Loucy (cell line): ENCODE data around the gene C19orf67.

Source experiments
- H2AFZ ChIP-seq: fragments of 200-600 bp; sonication (generic); 2 replicates; pipeline ENCODE4 v1.6.0; 2016; ENCODE audit warnings: antibody characterized with exemption, mild to moderate bottlenecking, low read length, moderate library complexity
- H3F3A ChIP-seq: fragments of 200-600 bp; 2 replicates; pipeline ENCODE4 v1.6.0; 2016; ENCODE audit warnings: antibody characterized with exemption, low read depth, mild to moderate bottlenecking
- H3K27me3 ChIP-seq: fragments of 200-600 bp; sonication (generic); 2 replicates; pipeline ENCODE4 v1.6.1; 2014; ENCODE audit warnings: low read length, mild to moderate bottlenecking; ENCODE audit not compliant: insufficient read depth, poor library complexity, severe bottlenecking
- H3K36me3 ChIP-seq: fragments of 200-600 bp; sonication (generic); 2 replicates; pipeline ENCODE4 v1.6.1; 2016; ENCODE audit warnings: low read length; ENCODE audit not compliant: insufficient read depth
- H3K4me1 ChIP-seq: fragments of 200-600 bp; sonication (generic); 2 replicates; pipeline ENCODE4 v1.5.1; 2014; ENCODE audit warnings: low read length, mild to moderate bottlenecking; ENCODE audit not compliant: insufficient read depth, poor library complexity, severe bottlenecking
- H3K4me2 ChIP-seq: fragments of 200-600 bp; sonication (generic); 2 replicates; pipeline ENCODE4 v1.6.0; 2014; ENCODE audit warnings: antibody characterized with exemption, low read length, low read depth, mild to moderate bottlenecking; ENCODE audit not compliant: poor library complexity, severe bottlenecking
- H3K4me3 ChIP-seq: fragments of 200-600 bp; sonication (generic); 2 replicates; pipeline ENCODE4 v1.5.1; 2014; ENCODE audit warnings: low read length, mild to moderate bottlenecking, mixed read lengths; ENCODE audit not compliant: poor library complexity, severe bottlenecking
- H3K79me2 ChIP-seq: fragments of 200-600 bp; sonication (generic); 2 replicates; pipeline ENCODE4 v1.6.1; 2014; ENCODE audit warnings: low read length; ENCODE audit not compliant: insufficient read depth
- H3K9ac ChIP-seq: fragments of 200-600 bp; sonication (generic); 2 replicates; pipeline ENCODE4 v1.6.0; 2014; ENCODE audit warnings: mild to moderate bottlenecking, low read depth, low read length, moderate library complexity; ENCODE audit not compliant: poor library complexity, severe bottlenecking
- H3K9me2 ChIP-seq: fragments of 200-600 bp; sonication (generic); replicated peaks from 2 replicates; pipeline ENCODE4 v1.6.1; 2016; ENCODE audit warnings: low read depth, low read length, mixed read lengths
- H3K9me3 ChIP-seq: fragments of 200-600 bp; sonication (generic); 2 replicates; pipeline ENCODE4 v1.6.1; 2014; ENCODE audit warnings: mild to moderate bottlenecking, antibody characterized with exemption, low read length, low read depth; ENCODE audit not compliant: insufficient read depth
- H4K20me1 ChIP-seq: fragments of 200-600 bp; sonication (generic); 2 replicates; pipeline ENCODE4 v1.6.0; 2014; ENCODE audit warnings: antibody characterized with exemption, low read length, mild to moderate bottlenecking; ENCODE audit not compliant: insufficient read depth, poor library complexity, severe bottlenecking
- EZH2phosphoT487 ChIP-seq: fragments of 200-600 bp; IDR thresholded peaks from 2 replicates; pipeline ENCODE4 v1.6.1; 2018; ENCODE audit warnings: antibody characterized with exemption, mild to moderate bottlenecking, moderate library complexity, borderline replicate concordance
- TF ChIP-seq, protein P1 (sequence below): fragments of 200-600 bp; sonication (generic); conservative IDR thresholded peaks from 2 replicates; pipeline ENCODE4 v1.5.1; 2014; ENCODE audit warnings: mild to moderate bottlenecking, antibody characterized with exemption, low read length

The C19orf67 gene

DNA sequence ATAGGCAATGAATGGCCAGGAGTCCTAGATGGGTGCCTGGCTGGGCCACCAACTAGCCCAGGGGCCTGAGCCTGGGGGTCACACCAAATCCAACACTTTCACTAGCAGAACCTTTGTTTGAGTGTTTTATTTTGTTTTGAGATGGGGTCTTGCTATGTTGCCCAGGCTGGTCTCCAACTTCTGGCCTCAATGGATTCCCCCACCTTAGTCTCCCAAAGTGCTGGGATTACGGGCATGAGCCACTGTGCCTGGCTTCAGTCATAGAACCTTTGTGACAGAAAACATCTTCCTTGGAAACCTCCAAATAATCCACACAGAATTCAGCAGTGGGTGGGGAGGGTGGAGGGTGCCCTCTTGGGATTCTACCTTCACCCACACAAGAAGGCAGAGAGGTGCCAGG lies 25.9 kb upstream of the C19orf67 start:
- H3K4me2 ChIP-seq = no peak overlapping the region
- no peak overlapping the region for H3K9ac ChIP-seq
- H3K4me3 ChIP-seq = no peak overlapping the region
- no peaks in the 10 kb centered on the region for H3F3A ChIP-seq
- H3K9me2 ChIP-seq = no peaks in the 10 kb centered on the region
- H3K27me3 ChIP-seq = no peaks in the 10 kb centered on the region
- peaks cover 26% of the 10 kb centered on the region; the same call in 1 of the 2 replicates for H3K79me2 ChIP-seq
- no peaks in the 10 kb centered on the region for H3K9me3 ChIP-seq
- no peaks in the 10 kb centered on the region for H3K36me3 ChIP-seq
- H3K4me1 ChIP-seq = peaks cover 42% of the 10 kb centered on the region
- H2AFZ ChIP-seq = no peak overlapping the region
- peaks cover 11% of the 10 kb centered on the region for H4K20me1 ChIP-seq
- TF ChIP-seq, protein P1, sequence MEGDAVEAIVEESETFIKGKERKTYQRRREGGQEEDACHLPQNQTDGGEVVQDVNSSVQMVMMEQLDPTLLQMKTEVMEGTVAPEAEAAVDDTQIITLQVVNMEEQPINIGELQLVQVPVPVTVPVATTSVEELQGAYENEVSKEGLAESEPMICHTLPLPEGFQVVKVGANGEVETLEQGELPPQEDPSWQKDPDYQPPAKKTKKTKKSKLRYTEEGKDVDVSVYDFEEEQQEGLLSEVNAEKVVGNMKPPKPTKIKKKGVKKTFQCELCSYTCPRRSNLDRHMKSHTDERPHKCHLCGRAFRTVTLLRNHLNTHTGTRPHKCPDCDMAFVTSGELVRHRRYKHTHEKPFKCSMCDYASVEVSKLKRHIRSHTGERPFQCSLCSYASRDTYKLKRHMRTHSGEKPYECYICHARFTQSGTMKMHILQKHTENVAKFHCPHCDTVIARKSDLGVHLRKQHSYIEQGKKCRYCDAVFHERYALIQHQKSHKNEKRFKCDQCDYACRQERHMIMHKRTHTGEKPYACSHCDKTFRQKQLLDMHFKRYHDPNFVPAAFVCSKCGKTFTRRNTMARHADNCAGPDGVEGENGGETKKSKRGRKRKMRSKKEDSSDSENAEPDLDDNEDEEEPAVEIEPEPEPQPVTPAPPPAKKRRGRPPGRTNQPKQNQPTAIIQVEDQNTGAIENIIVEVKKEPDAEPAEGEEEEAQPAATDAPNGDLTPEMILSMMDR = no peak
- TF ChIP-seq EZH2phosphoT487 = no peak

DNA sequence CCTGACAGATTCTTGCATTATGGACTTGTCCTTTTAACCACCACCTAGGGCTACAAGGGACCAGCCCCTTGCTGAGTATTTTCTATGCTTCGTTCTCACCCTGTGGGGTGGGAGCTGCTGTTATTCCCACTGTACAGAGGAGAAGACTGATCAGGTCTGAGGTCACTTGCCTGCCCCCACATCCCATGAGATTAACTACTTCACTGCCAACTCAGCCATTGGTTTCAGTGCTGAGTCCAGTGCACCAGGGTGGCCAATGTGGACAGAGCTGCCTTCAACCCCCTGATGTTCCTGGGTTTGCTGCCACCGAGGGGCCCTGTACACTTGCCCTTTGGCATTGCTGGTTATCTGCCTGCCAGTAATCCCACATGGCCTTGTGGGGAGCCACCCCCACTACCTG lies 25.1 kb upstream of the C19orf67 start:
- TF ChIP-seq, protein P1 = no peak
- TF ChIP-seq EZH2phosphoT487 = no peak
- peaks cover 6% of the 10 kb centered on the region for H4K20me1 ChIP-seq
- no peak overlapping the region for H3K9ac ChIP-seq
- no peaks in the 10 kb centered on the region for H3K9me2 ChIP-seq
- no peaks in the 10 kb centered on the region for H3K9me3 ChIP-seq
- no peak overlapping the region for H2AFZ ChIP-seq
- no peaks in the 10 kb centered on the region; the same call in 1 of the 2 replicates for H3K36me3 ChIP-seq
- H3F3A ChIP-seq = no peaks in the 10 kb centered on the region
- peaks cover 17% of the 10 kb centered on the region; the same call in 1 of the 2 replicates for H3K79me2 ChIP-seq
- H3K4me1 ChIP-seq = peaks cover 33% of the 10 kb centered on the region
- no peak overlapping the region for H3K4me3 ChIP-seq
- no peaks in the 10 kb centered on the region for H3K27me3 ChIP-seq
- no peak overlapping the region for H3K4me2 ChIP-seq

DNA sequence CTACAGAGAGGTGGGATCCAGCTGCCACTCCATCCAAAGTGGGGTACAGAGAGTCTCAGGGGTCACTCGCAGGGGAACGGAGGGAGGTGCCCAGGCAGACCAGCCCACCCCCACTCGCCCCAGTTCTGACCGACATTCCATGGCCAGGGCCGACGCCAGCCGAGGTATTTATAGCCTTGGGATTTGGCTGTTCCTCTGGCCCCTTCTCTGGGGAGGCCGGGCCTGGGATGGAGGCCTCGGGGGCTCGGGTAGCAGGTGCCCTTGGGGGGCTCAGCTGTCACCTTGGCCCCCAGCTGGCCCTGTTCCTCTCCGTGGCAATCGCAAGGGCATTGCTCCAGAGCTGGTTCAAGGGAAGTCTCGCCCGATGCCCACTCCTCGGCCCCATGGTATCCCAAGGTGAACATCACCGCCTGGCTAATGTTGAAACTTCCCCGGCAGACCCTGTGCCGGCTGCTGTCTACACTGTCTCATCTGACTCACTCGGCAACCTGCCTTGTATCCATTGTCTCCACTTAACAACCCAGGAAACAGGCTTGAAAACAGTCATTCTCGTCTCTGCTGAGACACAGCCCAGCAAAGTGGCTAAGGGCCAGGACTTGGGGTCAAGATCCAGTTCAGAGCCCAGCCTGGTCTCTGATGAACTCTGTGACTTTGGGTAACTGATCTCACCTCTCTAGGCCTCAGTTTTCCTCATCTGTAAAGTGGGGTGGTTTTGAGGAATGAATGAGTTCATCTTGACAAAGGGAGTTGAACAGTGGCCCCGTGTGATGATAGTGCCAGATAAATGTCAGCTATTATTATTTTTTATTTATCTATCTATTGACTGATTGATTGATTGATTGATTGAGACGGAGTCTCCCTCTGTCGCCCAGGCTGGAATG lies 22.2 kb upstream of the C19orf67 start:
- Histone ChIP-seq H3K4me1 (peaks cover 11% of the 10 kb centered on the region), H3K4me3 (no peak overlapping the region), H2AFZ (no peak overlapping the region), H3K9me3 (no peaks in the 10 kb centered on the region), H3K79me2 (peaks cover 4% of the 10 kb centered on the region; the same call in 1 of the 2 replicates), H3F3A (no peaks in the 10 kb centered on the region), H4K20me1 (no peaks in the 10 kb centered on the region), H3K9ac (no peak overlapping the region), H3K9me2 (no peaks in the 10 kb centered on the region), H3K27me3 (no peaks in the 10 kb centered on the region), H3K4me2 (no peak overlapping the region), H3K36me3 (no peaks in the 10 kb centered on the region; the same call in 1 of the 2 replicates)
- TF ChIP-seq, protein P1 = no peak
- TF ChIP-seq EZH2phosphoT487 = no peak
